ENCODE results near the gene MPV17L.

- TF ChIP-seq CTCF (IDR thresholded peaks at IDR 0.05): peak; percentile 33 to 59 (median 44)
- TF ChIP-seq POLR2AphosphoS5 (IDR thresholded peaks at IDR 0.05): no peak
- no peak for TF ChIP-seq POLR2A (IDR thresholded peaks at IDR 0.05)
These were observed 32.2 kb downstream of the MPV17L start for GRCh38 chr16:15427648-15428239.
